ENCODE measurements around the gene CACHD1. TPM values are rescaled to one million over a fixed set of nuclear protein-coding genes. Genes with fewer than 3 reads are reported as not detected.

CACHD1 gene
- total and polyA plus RNA-seq, 2 of the 4 experiments (the other 2 are of a cell fraction), result 2.9 to 5.9 TPM

- Histone ChIP-seq H2BK120ac (ENCODE audit: low read depth, low read length) (no peak overlapping the region), H3K9me3 (ENCODE audit: control insufficient read depth, insufficient read depth, low read length) (no peaks in the 10 kb centered on the region), H3K9ac (ENCODE audit: low read depth, low read length) (no peak overlapping the region), H3K36me3 (ENCODE audit: control insufficient read depth, insufficient read depth, low read length) (0 out of 2 replicates have a peak, but pooled peaks cover 1% of the 10 kb centered on the region), H4K20me1 (ENCODE audit: insufficient read depth, low read length) (no peaks in the 10 kb centered on the region), H3K23ac (ENCODE audit: low read depth, low read length) (no peak overlapping the region), H2AFZ (replicated peaks; ENCODE audit: low read length, poor library complexity) (no peak overlapping the region), H2AK5ac (ENCODE audit: low read depth, low read length) (no peak overlapping the region), H3K79me1 (ENCODE audit: low read depth in 1 of 2, low read length in 2 of 2) (no peaks in the 10 kb centered on the region), H3K4ac (ENCODE audit: low read depth, low read length) (no peak overlapping the region), H3K56ac (ENCODE audit: extremely low read depth, insufficient read depth, low read length) (no peak overlapping the region), H4K5ac (ENCODE audit: low read depth, low read length) (no peak overlapping the region), H3K4me2 (ENCODE audit: low read depth, low read length) (no peak overlapping the region), H3K27me3 (ENCODE audit: control insufficient read depth, insufficient read depth, low read length) (no peaks in the 10 kb centered on the region), H3K27ac (ENCODE audit: insufficient read depth, low read length) (no peak overlapping the region), H3K9me1 (ENCODE audit: insufficient read depth, low read length) (no peaks in the 10 kb centered on the region), H3K18ac (ENCODE audit: low read depth, low read length) (no peak overlapping the region), H3K14ac (replicated peaks; ENCODE audit: low read depth, low read length) (no peak overlapping the region), H2BK15ac (ENCODE audit: low read depth, low read length) (no peak overlapping the region), H3K4me1 (ENCODE audit: control insufficient read depth, insufficient read depth, low read length) (no peaks in the 10 kb centered on the region), H2AK9ac (replicated peaks; ENCODE audit: low read depth, low read length, poor library complexity) (no peak overlapping the region), H4K8ac (ENCODE audit: low read depth in 2 of 2, low read length in 2 of 2) (no peak overlapping the region), H2BK5ac (ENCODE audit: low read depth, low read length, poor library complexity, severe bottlenecking) (no peak overlapping the region), H4K91ac (ENCODE audit: insufficient read depth, low read depth, low read length) (no peak overlapping the region), H2BK20ac (ENCODE audit: low read depth, low read length) (no peak overlapping the region), H3K4me3 (ENCODE audit: insufficient read depth, low read depth, low read length) (no peak overlapping the region)
- DNase-seq (no peak), ATAC-seq (ENCODE audit: low read depth) (no peak)
- dilution Hi-C loops (cut with HindIII; ENCODE audit: low sequenced_read_pairs, unreplicated experiment) (no loop called here), in situ Hi-C loops (cut with MboI; ENCODE audit: low sequenced_read_pairs) (no loop called here), intact Hi-C loops (cut with micrococcal nuclease) (no loop called here)
- ChIA-PET POLR2A (ENCODE audit: unreplicated experiment) (no interaction called here), CTCF (interaction anchor here (0.5 to 0.8 kb wide), 2 partner anchors 11 to 1132 kb away, joined by 3 to 4 read pairs; no protein-coding TSS in a partner anchor)
- no TSS peak for BruUV-seq (replicated peaks)
- no CpG with 5 or more reads among the region's 6 CpGs for WGBS, 2 experiments (ENCODE audit: extremely low coverage in 2 of 2, insufficient read length in 1 of 2)
- TF ChIP-seq CEBPB (IDR thresholded peaks at IDR 0.05; ENCODE audit: low read depth, low read length), result no peak
- no peak for TF ChIP-seq ELK1 (IDR thresholded peaks at IDR 0.05; ENCODE audit: borderline replicate concordance, low read depth, low read length)
- TF ChIP-seq MAFK (IDR thresholded peaks at IDR 0.05; ENCODE audit: low read depth, low read length), result no peak
- TF ChIP-seq RCOR1 (IDR thresholded peaks at IDR 0.05; ENCODE audit: insufficient replicate concordance, low read length), result no peak
- TF ChIP-seq CTCF (conservative IDR thresholded peaks at IDR 0.05; ENCODE audit: low read depth, low read length), result no peak
- no peak for TF ChIP-seq MXI1 (IDR thresholded peaks at IDR 0.05; ENCODE audit: borderline replicate concordance, low read depth, low read length)
- no peak for TF ChIP-seq SMC3 (IDR thresholded peaks at IDR 0.05; ENCODE audit: low read depth, low read length)
- TF ChIP-seq CHD1 (IDR thresholded peaks at IDR 0.05; ENCODE audit: low read depth, low read length), result no peak
- no peak for TF ChIP-seq USF2 (IDR thresholded peaks at IDR 0.05; ENCODE audit: low read depth, low read length)
- no peak for TF ChIP-seq NFE2L2 (IDR thresholded peaks at IDR 0.05; ENCODE audit: low read depth, low read length)
- no peak for TF ChIP-seq FOS (IDR thresholded peaks at IDR 0.05; ENCODE audit: low read depth, low read length)
- no peak for TF ChIP-seq RFX5 (IDR thresholded peaks at IDR 0.05; ENCODE audit: low read depth, low read length)
- no peak for TF ChIP-seq POLR2A (IDR thresholded peaks at IDR 0.05; ENCODE audit: low read depth, low read length)
- TF ChIP-seq BHLHE40 (IDR thresholded peaks at IDR 0.05; ENCODE audit: low read depth, low read length), result no peak
- no peak for TF ChIP-seq MAZ (IDR thresholded peaks at IDR 0.05; ENCODE audit: borderline replicate concordance, low read depth, low read length)
- TF ChIP-seq RAD21 (IDR thresholded peaks at IDR 0.05; ENCODE audit: low read length), result no peak
These were observed 194.4 kb downstream of the CACHD1 start for GRCh38 chr1:64664299-64664698.
